ENCODE data around the gene ZMYM2. TPM values are rescaled to one million over a fixed set of nuclear protein-coding genes. Genes with fewer than 3 reads are reported as not detected.

Gene ZMYM2
- total RNA-seq, 1 experiment from 2014 or later: 159 TPM

DNA sequence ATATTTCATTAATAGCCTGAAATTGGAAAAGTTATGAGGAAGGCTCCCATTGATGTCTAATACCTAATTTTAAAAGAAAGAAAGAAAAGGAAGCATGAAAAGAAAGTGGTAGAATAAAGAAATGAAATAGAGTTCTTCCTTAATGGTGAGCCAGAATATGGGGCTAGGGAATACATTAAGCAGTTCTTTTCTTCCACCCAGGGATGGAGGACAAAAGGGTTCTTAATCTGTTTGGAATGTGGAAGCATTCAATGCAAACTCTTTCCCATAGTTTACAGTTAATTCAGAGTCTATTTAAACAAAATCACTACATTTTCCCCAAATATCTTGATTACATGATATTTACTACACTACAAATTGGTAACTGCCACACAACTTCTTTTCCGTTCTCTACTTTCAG, 18.4 kb upstream of the ZMYM2 start:
- ChIA-PET POLR2A (no interaction called here), CTCF (no interaction called here)
- H3K4me1 Mint-ChIP-seq: no peaks in the 10 kb centered on the region
- peak overlapping the region; percentile 61 for H3K27ac Mint-ChIP-seq
- H3K27me3 Mint-ChIP-seq (ENCODE audit: low read depth): no peaks in the 10 kb centered on the region
- no peak for DNase-seq (ENCODE audit: low spot score)
- H3K9me3 Mint-ChIP-seq: no peaks in the 10 kb centered on the region
- TF ChIP-seq RORB (CRISPR knock-in tag; IDR thresholded peaks at IDR 0.05) (no peak), TEAD1 (CRISPR knock-in tag; IDR thresholded peaks at IDR 0.05) (no peak), SP1 (CRISPR knock-in tag; conservative IDR thresholded peaks at IDR 0.05) (no peak), ZNF671 (CRISPR knock-in tag; IDR thresholded peaks at IDR 0.05) (no peak), FOXJ3 (CRISPR knock-in tag; IDR thresholded peaks at IDR 0.05; ENCODE audit: borderline replicate concordance) (no peak), MYBL2 (CRISPR knock-in tag; IDR thresholded peaks at IDR 0.05) (no peak), ZNF317 (CRISPR knock-in tag; IDR thresholded peaks at IDR 0.05; ENCODE audit: borderline replicate concordance, low read depth) (no peak), CREB1 (CRISPR knock-in tag; IDR thresholded peaks at IDR 0.05) (no peak), PRRX2 (CRISPR knock-in tag; IDR thresholded peaks at IDR 0.05) (no peak), ETV6 (CRISPR knock-in tag; IDR thresholded peaks at IDR 0.05) (no peak), KAT7 (CRISPR knock-in tag; IDR thresholded peaks at IDR 0.05; ENCODE audit: borderline replicate concordance) (no peak), OVOL2 (CRISPR knock-in tag; IDR thresholded peaks at IDR 0.05; ENCODE audit: borderline replicate concordance) (no peak), ELF4 (CRISPR knock-in tag; IDR thresholded peaks at IDR 0.05; ENCODE audit: low read depth) (no peak), ZNF232 (CRISPR knock-in tag; IDR thresholded peaks at IDR 0.05) (no peak)
- TF ChIP-seq, protein P1, sequence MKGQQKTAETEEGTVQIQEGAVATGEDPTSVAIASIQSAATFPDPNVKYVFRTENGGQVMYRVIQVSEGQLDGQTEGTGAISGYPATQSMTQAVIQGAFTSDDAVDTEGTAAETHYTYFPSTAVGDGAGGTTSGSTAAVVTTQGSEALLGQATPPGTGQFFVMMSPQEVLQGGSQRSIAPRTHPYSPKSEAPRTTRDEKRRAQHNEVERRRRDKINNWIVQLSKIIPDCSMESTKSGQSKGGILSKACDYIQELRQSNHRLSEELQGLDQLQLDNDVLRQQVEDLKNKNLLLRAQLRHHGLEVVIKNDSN (CRISPR knock-in tag; IDR thresholded peaks at IDR 0.05): no peak
- TF ChIP-seq, protein P2, sequence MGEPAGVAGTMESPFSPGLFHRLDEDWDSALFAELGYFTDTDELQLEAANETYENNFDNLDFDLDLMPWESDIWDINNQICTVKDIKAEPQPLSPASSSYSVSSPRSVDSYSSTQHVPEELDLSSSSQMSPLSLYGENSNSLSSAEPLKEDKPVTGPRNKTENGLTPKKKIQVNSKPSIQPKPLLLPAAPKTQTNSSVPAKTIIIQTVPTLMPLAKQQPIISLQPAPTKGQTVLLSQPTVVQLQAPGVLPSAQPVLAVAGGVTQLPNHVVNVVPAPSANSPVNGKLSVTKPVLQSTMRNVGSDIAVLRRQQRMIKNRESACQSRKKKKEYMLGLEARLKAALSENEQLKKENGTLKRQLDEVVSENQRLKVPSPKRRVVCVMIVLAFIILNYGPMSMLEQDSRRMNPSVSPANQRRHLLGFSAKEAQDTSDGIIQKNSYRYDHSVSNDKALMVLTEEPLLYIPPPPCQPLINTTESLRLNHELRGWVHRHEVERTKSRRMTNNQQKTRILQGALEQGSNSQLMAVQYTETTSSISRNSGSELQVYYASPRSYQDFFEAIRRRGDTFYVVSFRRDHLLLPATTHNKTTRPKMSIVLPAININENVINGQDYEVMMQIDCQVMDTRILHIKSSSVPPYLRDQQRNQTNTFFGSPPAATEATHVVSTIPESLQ (CRISPR knock-in tag; IDR thresholded peaks at IDR 0.05): no peak
- TF ChIP-seq, protein P3, sequence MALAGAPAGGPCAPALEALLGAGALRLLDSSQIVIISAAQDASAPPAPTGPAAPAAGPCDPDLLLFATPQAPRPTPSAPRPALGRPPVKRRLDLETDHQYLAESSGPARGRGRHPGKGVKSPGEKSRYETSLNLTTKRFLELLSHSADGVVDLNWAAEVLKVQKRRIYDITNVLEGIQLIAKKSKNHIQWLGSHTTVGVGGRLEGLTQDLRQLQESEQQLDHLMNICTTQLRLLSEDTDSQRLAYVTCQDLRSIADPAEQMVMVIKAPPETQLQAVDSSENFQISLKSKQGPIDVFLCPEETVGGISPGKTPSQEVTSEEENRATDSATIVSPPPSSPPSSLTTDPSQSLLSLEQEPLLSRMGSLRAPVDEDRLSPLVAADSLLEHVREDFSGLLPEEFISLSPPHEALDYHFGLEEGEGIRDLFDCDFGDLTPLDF (CRISPR knock-in tag; IDR thresholded peaks at IDR 0.05): no peak
- TF ChIP-seq, protein P4, sequence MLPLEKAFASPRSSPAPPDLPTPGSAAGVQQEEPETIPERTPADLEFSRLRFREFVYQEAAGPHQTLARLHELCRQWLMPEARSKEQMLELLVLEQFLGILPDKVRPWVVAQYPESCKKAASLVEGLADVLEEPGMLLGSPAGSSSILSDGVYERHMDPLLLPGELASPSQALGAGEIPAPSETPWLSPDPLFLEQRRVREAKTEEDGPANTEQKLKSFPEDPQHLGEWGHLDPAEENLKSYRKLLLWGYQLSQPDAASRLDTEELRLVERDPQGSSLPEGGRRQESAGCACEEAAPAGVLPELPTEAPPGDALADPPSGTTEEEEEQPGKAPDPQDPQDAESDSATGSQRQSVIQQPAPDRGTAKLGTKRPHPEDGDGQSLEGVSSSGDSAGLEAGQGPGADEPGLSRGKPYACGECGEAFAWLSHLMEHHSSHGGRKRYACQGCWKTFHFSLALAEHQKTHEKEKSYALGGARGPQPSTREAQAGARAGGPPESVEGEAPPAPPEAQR (CRISPR knock-in tag; IDR thresholded peaks at IDR 0.05): no peak
- TF ChIP-seq, protein P5, sequence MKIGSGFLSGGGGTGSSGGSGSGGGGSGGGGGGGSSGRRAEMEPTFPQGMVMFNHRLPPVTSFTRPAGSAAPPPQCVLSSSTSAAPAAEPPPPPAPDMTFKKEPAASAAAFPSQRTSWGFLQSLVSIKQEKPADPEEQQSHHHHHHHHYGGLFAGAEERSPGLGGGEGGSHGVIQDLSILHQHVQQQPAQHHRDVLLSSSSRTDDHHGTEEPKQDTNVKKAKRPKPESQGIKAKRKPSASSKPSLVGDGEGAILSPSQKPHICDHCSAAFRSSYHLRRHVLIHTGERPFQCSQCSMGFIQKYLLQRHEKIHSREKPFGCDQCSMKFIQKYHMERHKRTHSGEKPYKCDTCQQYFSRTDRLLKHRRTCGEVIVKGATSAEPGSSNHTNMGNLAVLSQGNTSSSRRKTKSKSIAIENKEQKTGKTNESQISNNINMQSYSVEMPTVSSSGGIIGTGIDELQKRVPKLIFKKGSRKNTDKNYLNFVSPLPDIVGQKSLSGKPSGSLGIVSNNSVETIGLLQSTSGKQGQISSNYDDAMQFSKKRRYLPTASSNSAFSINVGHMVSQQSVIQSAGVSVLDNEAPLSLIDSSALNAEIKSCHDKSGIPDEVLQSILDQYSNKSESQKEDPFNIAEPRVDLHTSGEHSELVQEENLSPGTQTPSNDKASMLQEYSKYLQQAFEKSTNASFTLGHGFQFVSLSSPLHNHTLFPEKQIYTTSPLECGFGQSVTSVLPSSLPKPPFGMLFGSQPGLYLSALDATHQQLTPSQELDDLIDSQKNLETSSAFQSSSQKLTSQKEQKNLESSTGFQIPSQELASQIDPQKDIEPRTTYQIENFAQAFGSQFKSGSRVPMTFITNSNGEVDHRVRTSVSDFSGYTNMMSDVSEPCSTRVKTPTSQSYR (CRISPR knock-in tag; IDR thresholded peaks at IDR 0.05): no peak
- TF ChIP-seq, protein P6, sequence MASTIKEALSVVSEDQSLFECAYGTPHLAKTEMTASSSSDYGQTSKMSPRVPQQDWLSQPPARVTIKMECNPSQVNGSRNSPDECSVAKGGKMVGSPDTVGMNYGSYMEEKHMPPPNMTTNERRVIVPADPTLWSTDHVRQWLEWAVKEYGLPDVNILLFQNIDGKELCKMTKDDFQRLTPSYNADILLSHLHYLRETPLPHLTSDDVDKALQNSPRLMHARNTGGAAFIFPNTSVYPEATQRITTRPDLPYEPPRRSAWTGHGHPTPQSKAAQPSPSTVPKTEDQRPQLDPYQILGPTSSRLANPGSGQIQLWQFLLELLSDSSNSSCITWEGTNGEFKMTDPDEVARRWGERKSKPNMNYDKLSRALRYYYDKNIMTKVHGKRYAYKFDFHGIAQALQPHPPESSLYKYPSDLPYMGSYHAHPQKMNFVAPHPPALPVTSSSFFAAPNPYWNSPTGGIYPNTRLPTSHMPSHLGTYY (CRISPR knock-in tag; IDR thresholded peaks at IDR 0.05): no peak
- ATAC-seq: no peak
- H3K4me3 Mint-ChIP-seq: no peak overlapping the region
- H3K36me3 Mint-ChIP-seq: no peaks in the 10 kb centered on the region
